Neural crest cell (in vitro differentiated cells): ENCODE measurements around the gene ATP6V1A. TPM values are rescaled to one million over a fixed set of nuclear protein-coding genes. Genes with fewer than 3 reads are reported as not detected.

Source experiments
- DNase-seq: peaks from one replicate; pipeline ENCODE4 v3.0.0; 2021; ENCODE audit warnings: low read depth, mixed read lengths, low spot score
- H3K27ac Mint-ChIP-seq: one replicate; pipeline ENCODE4 v1.8.0; 2021; ENCODE audit warnings: mild to moderate bottlenecking, mixed read lengths; ENCODE audit not compliant: unreplicated experiment
- H3K27me3 Mint-ChIP-seq: 2 replicates; pipeline ENCODE4 v1.8.0; 2021; ENCODE audit warnings: low read depth, mild to moderate bottlenecking, mixed read lengths
- H3K36me3 Mint-ChIP-seq: 2 replicates; pipeline ENCODE4 v1.8.0; 2021; ENCODE audit warnings: low read depth, mild to moderate bottlenecking, mixed read lengths
- H3K4me1 Mint-ChIP-seq: 2 replicates; pipeline ENCODE4 v1.8.0; 2021; ENCODE audit warnings: mixed read lengths
- H3K4me3 Mint-ChIP-seq: one replicate; pipeline ENCODE4 v1.8.0; 2021; ENCODE audit warnings: mild to moderate bottlenecking, mixed read lengths
- H3K9me3 Mint-ChIP-seq: 2 replicates; pipeline ENCODE4 v1.8.0; 2021; ENCODE audit warnings: mixed read lengths
- total RNA-seq: library from RNA; stranded (reverse); gene quantifications from 2 replicates; pipeline ENCODE4 v1.2.1, GENCODE V29; 2021
- TF ChIP-seq, protein P1 (sequence below): fragments of 200-600 bp; sonication (generic); conservative IDR thresholded peaks from 2 replicates; pipeline ENCODE4 v1.5.0; 2021; ENCODE audit warnings: antibody characterized with exemption, mild to moderate bottlenecking

The ATP6V1A gene
- total RNA-seq, 1 donor from 2014 or later, result 58.1 TPM

DNA sequence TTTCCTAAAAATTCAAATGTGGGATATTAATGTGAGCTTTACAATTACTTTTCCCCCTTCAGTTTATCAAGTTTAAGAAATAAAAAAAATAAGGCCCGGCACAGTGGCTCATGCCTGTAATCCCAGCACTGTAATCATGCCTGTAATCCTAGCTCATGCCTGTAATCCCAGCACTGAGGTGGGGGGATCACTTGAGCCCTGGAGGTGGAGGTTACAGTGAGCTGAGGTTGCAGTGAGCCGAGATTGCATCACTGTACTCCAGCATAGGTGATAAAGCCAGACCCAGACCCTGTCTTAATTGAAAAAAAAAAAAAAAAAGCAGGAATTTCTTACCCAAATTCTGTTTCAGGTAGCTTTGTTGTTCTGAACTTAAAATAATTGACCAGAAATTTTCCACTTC is 17.9 kb downstream of the ATP6V1A start:
- no peak overlapping the region for H3K27ac Mint-ChIP-seq
- no peak for DNase-seq
- TF ChIP-seq, protein P1, sequence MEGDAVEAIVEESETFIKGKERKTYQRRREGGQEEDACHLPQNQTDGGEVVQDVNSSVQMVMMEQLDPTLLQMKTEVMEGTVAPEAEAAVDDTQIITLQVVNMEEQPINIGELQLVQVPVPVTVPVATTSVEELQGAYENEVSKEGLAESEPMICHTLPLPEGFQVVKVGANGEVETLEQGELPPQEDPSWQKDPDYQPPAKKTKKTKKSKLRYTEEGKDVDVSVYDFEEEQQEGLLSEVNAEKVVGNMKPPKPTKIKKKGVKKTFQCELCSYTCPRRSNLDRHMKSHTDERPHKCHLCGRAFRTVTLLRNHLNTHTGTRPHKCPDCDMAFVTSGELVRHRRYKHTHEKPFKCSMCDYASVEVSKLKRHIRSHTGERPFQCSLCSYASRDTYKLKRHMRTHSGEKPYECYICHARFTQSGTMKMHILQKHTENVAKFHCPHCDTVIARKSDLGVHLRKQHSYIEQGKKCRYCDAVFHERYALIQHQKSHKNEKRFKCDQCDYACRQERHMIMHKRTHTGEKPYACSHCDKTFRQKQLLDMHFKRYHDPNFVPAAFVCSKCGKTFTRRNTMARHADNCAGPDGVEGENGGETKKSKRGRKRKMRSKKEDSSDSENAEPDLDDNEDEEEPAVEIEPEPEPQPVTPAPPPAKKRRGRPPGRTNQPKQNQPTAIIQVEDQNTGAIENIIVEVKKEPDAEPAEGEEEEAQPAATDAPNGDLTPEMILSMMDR, result no peak
- H3K4me1 Mint-ChIP-seq, result no peaks in the 10 kb centered on the region
- H3K36me3 Mint-ChIP-seq, result no peaks in the 10 kb centered on the region
- H3K27me3 Mint-ChIP-seq, result no peaks in the 10 kb centered on the region
- H3K4me3 Mint-ChIP-seq, result no peak overlapping the region
- H3K9me3 Mint-ChIP-seq, result no peaks in the 10 kb centered on the region

DNA sequence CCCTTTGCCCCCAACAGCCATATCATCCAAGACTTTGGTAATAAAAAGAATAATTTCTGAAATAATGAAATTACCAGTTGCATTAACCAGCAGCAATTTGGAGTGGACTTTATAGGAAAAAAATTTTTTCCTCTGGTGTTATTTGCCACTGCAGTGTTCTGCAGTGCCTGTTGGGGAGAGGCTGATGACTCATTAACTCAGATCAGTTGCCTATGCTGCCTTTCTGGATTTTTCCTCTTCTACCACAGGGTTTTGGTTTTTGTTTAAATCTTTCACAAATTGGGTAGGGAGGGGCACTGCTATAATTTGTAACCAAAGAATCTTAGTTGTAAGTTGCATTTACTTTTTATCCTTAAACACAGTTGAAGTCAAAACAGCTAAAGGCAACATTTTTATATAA is 22.7 kb downstream of the ATP6V1A start:
- TF ChIP-seq, protein P1, result peak; percentile 15
- Mint-ChIP-seq H3K4me1 (peaks cover 6% of the 10 kb centered on the region), H3K36me3 (no peaks in the 10 kb centered on the region), H3K4me3 (no peak overlapping the region), H3K9me3 (no peaks in the 10 kb centered on the region), H3K27ac (no peak overlapping the region), H3K27me3 (no peaks in the 10 kb centered on the region)
- DNase-seq, result no peak

DNA sequence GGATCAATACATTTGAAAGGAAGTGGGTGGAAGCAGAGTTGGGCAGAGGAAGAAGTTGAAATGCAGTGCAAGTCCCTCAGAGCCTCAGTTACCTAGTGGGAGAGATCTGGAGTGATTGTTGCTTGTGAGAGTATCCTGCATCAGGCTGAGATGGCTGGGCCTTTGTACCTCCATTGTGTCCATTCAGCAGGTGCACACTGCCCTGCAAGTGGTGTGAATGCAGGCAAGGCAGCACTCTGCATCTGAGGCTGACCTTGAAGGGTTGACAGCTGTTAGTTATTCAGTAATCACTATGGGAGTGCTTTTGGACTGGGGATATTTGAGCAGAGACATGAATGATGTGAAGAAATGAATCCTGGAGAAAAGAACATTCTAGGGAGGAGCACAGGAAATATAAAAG is 25.2 kb downstream of the ATP6V1A start:
- no peaks in the 10 kb centered on the region for H3K27me3 Mint-ChIP-seq
- no peak for DNase-seq

DNA sequence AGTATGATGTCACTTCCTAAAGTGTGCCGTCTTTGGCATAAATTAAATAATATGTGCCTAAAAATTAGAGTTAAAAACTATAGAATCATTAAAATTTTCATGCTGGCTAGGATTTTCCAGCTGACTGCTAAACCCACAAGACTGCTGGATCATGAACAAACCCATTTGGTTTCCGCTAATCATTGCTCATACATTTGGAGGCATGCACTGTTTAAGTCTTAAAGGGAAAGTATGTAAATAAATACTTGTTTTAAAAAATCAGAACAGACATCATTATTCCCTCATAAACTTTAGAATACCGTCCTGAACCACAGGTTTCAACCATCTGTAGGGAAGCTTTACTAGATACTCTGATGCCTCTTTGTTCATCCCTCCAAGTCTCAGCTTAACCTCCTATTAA is 26.5 kb downstream of the ATP6V1A start:
- Mint-ChIP-seq H3K4me3 (no peak overlapping the region), H3K27me3 (no peaks in the 10 kb centered on the region), H3K36me3 (no peaks in the 10 kb centered on the region), H3K4me1 (peaks cover 6% of the 10 kb centered on the region), H3K27ac (no peak overlapping the region), H3K9me3 (no peaks in the 10 kb centered on the region)
- TF ChIP-seq, protein P1, result no peak
- DNase-seq, result no peak

More for the DNA sequence above, 25.2 kb downstream of the ATP6V1A start:
- Mint-ChIP-seq H3K36me3 (no peaks in the 10 kb centered on the region), H3K4me1 (peaks cover 6% of the 10 kb centered on the region), H3K4me3 (no peak overlapping the region), H3K27ac (no peak overlapping the region), H3K9me3 (no peaks in the 10 kb centered on the region)
- TF ChIP-seq, protein P1, result no peak

DNA sequence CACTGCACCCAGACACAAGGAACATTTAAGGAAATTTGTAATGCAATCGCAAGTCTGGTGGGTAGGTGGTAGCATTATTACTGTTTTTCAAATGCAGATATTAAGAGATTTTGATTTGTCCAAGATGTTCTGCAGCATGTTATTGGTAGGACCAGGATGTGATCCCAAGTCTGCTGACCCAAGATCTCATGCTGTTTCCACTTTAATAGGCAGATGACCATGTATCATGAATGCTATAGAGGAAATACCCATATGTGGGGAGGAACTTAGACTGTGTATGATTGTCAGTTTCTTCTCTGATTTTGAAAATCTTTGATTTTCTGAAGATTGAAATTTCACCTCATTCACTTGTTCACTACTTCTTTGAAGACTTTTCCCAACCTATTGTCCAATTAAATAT is 28.7 kb downstream of the ATP6V1A start:
- Mint-ChIP-seq H3K27ac (no peak overlapping the region), H3K36me3 (peaks cover 3% of the 10 kb centered on the region), H3K4me3 (no peak overlapping the region), H3K4me1 (peaks cover 6% of the 10 kb centered on the region), H3K27me3 (no peaks in the 10 kb centered on the region), H3K9me3 (no peaks in the 10 kb centered on the region)
- TF ChIP-seq, protein P1, result no peak
- no peak for DNase-seq

DNA sequence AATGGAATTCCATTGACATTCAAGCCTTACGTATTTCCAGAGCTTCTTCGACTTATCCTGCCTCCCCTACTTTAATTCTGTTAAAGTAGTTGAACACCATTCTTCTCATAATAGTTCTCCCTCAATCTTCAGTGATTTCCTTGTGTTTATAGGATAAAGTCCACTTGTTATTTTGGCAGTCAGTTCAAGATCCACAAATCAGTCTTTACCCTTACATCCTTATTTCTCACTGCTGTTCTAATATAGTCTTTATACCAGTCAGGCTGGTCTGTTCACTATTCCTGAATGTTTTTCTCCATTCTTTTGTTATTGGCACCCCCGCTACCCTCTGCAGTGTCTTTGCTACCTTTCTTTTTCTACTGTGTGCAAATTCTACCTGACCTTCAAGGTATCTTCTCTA is 29.7 kb downstream of the ATP6V1A start:
- Mint-ChIP-seq H3K27me3 (no peaks in the 10 kb centered on the region), H3K9me3 (no peaks in the 10 kb centered on the region), H3K4me3 (no peak overlapping the region), H3K4me1 (peaks cover 6% of the 10 kb centered on the region), H3K36me3 (peaks cover 3% of the 10 kb centered on the region), H3K27ac (no peak overlapping the region)
- no peak for DNase-seq
- TF ChIP-seq, protein P1, result no peak
